OCI-LY7 (cell line): Measurements from ENCODE around the gene LRRC75A.

ENCODE experiments used
- EZH2phosphoT487 ChIP-seq: fragments of 200-600 bp; sonication (generic); IDR thresholded peaks from 2 replicates; pipeline ENCODE4 v1.6.1; 2018; ENCODE audit warnings: low read depth, borderline replicate concordance, mild to moderate bottlenecking, mixed run types, antibody characterized with exemption, low read length, moderate library complexity, mixed read lengths
- TF ChIP-seq, protein P1 (sequence below): fragments of 200-600 bp; sonication (generic); conservative IDR thresholded peaks from 2 replicates; pipeline ENCODE4 v1.5.1; 2014; ENCODE audit warnings: mild to moderate bottlenecking, antibody characterized with exemption, low read length, moderate library complexity, mixed read lengths

- no peak for TF ChIP-seq EZH2phosphoT487
- TF ChIP-seq, protein P1, sequence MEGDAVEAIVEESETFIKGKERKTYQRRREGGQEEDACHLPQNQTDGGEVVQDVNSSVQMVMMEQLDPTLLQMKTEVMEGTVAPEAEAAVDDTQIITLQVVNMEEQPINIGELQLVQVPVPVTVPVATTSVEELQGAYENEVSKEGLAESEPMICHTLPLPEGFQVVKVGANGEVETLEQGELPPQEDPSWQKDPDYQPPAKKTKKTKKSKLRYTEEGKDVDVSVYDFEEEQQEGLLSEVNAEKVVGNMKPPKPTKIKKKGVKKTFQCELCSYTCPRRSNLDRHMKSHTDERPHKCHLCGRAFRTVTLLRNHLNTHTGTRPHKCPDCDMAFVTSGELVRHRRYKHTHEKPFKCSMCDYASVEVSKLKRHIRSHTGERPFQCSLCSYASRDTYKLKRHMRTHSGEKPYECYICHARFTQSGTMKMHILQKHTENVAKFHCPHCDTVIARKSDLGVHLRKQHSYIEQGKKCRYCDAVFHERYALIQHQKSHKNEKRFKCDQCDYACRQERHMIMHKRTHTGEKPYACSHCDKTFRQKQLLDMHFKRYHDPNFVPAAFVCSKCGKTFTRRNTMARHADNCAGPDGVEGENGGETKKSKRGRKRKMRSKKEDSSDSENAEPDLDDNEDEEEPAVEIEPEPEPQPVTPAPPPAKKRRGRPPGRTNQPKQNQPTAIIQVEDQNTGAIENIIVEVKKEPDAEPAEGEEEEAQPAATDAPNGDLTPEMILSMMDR: no peak
These were observed 83.9 kb downstream of the LRRC75A start for GRCh38 chr17:16407911-16408588.
